ENCODE measurements around the gene RELA. TPM values are rescaled to one million over a fixed set of nuclear protein-coding genes. Genes with fewer than 3 reads are reported as not detected.

RELA gene
- total and polyA plus RNA-seq, 2 experiments from 2014 or later, result 38.4 to 67.8 TPM

- no peaks in the 10 kb centered on the region for H3K9me2 ChIP-seq (ENCODE audit: insufficient read depth)
- no peaks in the 10 kb centered on the region for H3K36me3 ChIP-seq (ENCODE audit: low read depth)
- peak overlapping the region; percentile 77 for H3K27ac ChIP-seq
- peak overlapping the region; percentile 85 for H3K4me3 ChIP-seq
- H3K79me2 ChIP-seq (ENCODE audit: insufficient read depth), result peaks cover 85% of the 10 kb centered on the region
- peak overlapping the region; percentile 88 for H3K9ac ChIP-seq
- H4K20me1 ChIP-seq (ENCODE audit: insufficient read depth), result no peaks in the 10 kb centered on the region
- peak overlapping the region; percentile 71 for H2AFZ ChIP-seq
- no peaks in the 10 kb centered on the region for H3K9me3 ChIP-seq (ENCODE audit: low read depth)
- in situ Hi-C loops (cut with MboI), result no loop called here
- peak; percentile 52 for DNase-seq
- 15 to 19% methylated on average over 35 to 40 of the region's 43 CpGs for WGBS, 2 experiments (ENCODE audit: low coverage in 1 of 2, low lambda C conversion rate in 2 of 2, missing lambda C conversion rate in 2 of 2)
- H3F3A ChIP-seq (ENCODE audit: insufficient read depth), result peaks cover 5% of the 10 kb centered on the region; the same call in 1 of the 2 replicates
- H3K4me2 ChIP-seq (ENCODE audit: unreplicated experiment), result peak overlapping the region; percentile 97
- H3K4me1 ChIP-seq (ENCODE audit: insufficient read depth), result peaks cover 31% of the 10 kb centered on the region
- no peak for TF ChIP-seq EZH2phosphoT487 (IDR thresholded peaks at IDR 0.05; ENCODE audit: insufficient read depth, low read depth)
- TF ChIP-seq EZH2 (IDR thresholded peaks at IDR 0.05; ENCODE audit: insufficient read depth, poor library complexity, severe bottlenecking), result no peak
- no peaks in the 10 kb centered on the region for H3K27me3 ChIP-seq (replicated peaks; ENCODE audit: insufficient read depth)
These were observed 49.4 kb downstream of the RELA start for GRCh38 chr11:65613091-65613928.

DNA sequence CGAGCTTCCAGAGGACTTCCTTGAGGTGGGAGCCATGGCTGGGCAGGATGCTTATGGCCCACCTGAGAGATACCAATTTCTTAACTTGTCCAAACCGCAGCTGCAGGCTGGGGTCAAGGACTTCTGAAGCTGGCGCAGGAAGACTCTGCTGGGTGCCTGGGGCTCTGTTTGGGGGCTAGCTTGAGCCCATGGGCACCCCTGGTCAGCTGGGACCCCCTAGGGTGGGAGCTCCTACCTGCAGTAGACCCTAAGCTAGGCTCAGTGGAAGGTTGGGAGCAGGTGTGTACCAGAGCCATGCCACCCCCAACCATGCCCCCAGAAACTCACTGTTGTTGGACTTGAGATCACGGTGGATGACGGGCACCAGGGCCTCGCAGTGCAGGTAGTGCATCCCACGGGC is 50.0 kb downstream of the RELA start:
- H3K9ac ChIP-seq, result peak overlapping the region; percentile 88
- no peak overlapping the region for H3K27ac ChIP-seq
- no peaks in the 10 kb centered on the region for H3K9me3 ChIP-seq (ENCODE audit: low read depth)
- no peaks in the 10 kb centered on the region for H3K9me2 ChIP-seq (ENCODE audit: insufficient read depth)
- in situ Hi-C loops (cut with MboI), result no loop called here
- H3K4me2 ChIP-seq (ENCODE audit: unreplicated experiment), result peak overlapping the region; percentile 97
- no peaks in the 10 kb centered on the region for H3K27me3 ChIP-seq (replicated peaks; ENCODE audit: insufficient read depth)
- no peaks in the 10 kb centered on the region for H3K36me3 ChIP-seq (ENCODE audit: low read depth)
- H3K4me1 ChIP-seq (ENCODE audit: insufficient read depth), result peaks cover 31% of the 10 kb centered on the region
- H3K79me2 ChIP-seq (ENCODE audit: insufficient read depth), result peaks cover 84% of the 10 kb centered on the region
- DNase-seq, result no peak
- WGBS, 2 experiments (ENCODE audit: low coverage in 1 of 2, low lambda C conversion rate in 2 of 2, missing lambda C conversion rate in 2 of 2), result 84 to 90% methylated on average over 7 of the region's 7 CpGs
- H3F3A ChIP-seq (ENCODE audit: insufficient read depth), result peaks cover 5% of the 10 kb centered on the region; the same call in 1 of the 2 replicates
- no peaks in the 10 kb centered on the region; the same call in 1 of the 2 replicates for H4K20me1 ChIP-seq (ENCODE audit: insufficient read depth)
- H3K4me3 ChIP-seq, result peak overlapping the region; percentile 85
- TF ChIP-seq EZH2phosphoT487 (IDR thresholded peaks at IDR 0.05; ENCODE audit: insufficient read depth, low read depth) (no peak), EZH2 (IDR thresholded peaks at IDR 0.05; ENCODE audit: insufficient read depth, poor library complexity, severe bottlenecking) (no peak)
- H2AFZ ChIP-seq, result no peak overlapping the region

- H3K27ac ChIP-seq, result no peak overlapping the region
- no peak overlapping the region for H2AFZ ChIP-seq
- peak; percentile 33 for DNase-seq
- peak overlapping the region; percentile 85 for H3K4me3 ChIP-seq
- H3K79me2 ChIP-seq (ENCODE audit: insufficient read depth), result peaks cover 77% of the 10 kb centered on the region
- H3K4me1 ChIP-seq (ENCODE audit: insufficient read depth), result peaks cover 29% of the 10 kb centered on the region
- H3K9ac ChIP-seq, result peak overlapping the region; percentile 33
- no peaks in the 10 kb centered on the region; the same call in 1 of the 2 replicates for H4K20me1 ChIP-seq (ENCODE audit: insufficient read depth)
- no peaks in the 10 kb centered on the region for H3K9me2 ChIP-seq (ENCODE audit: insufficient read depth)
- no peaks in the 10 kb centered on the region for H3K9me3 ChIP-seq (ENCODE audit: low read depth)
- 70 to 76% methylated on average over 9 to 12 of the region's 12 CpGs for WGBS, 2 experiments (ENCODE audit: low coverage in 1 of 2, low lambda C conversion rate in 2 of 2, missing lambda C conversion rate in 2 of 2)
- in situ Hi-C loops (cut with MboI), result no loop called here
- TF ChIP-seq EZH2 (IDR thresholded peaks at IDR 0.05; ENCODE audit: insufficient read depth, poor library complexity, severe bottlenecking), result no peak
- no peak for TF ChIP-seq EZH2phosphoT487 (IDR thresholded peaks at IDR 0.05; ENCODE audit: insufficient read depth, low read depth)
- no peaks in the 10 kb centered on the region for H3K27me3 ChIP-seq (replicated peaks; ENCODE audit: insufficient read depth)
- peak overlapping the region; percentile 97 for H3K4me2 ChIP-seq (ENCODE audit: unreplicated experiment)
- H3K36me3 ChIP-seq (ENCODE audit: low read depth), result no peaks in the 10 kb centered on the region
- peaks cover 5% of the 10 kb centered on the region; the same call in 1 of the 2 replicates for H3F3A ChIP-seq (ENCODE audit: insufficient read depth)
These were observed 50.7 kb downstream of the RELA start for GRCh38 chr11:65611758-65612603.

DNA sequence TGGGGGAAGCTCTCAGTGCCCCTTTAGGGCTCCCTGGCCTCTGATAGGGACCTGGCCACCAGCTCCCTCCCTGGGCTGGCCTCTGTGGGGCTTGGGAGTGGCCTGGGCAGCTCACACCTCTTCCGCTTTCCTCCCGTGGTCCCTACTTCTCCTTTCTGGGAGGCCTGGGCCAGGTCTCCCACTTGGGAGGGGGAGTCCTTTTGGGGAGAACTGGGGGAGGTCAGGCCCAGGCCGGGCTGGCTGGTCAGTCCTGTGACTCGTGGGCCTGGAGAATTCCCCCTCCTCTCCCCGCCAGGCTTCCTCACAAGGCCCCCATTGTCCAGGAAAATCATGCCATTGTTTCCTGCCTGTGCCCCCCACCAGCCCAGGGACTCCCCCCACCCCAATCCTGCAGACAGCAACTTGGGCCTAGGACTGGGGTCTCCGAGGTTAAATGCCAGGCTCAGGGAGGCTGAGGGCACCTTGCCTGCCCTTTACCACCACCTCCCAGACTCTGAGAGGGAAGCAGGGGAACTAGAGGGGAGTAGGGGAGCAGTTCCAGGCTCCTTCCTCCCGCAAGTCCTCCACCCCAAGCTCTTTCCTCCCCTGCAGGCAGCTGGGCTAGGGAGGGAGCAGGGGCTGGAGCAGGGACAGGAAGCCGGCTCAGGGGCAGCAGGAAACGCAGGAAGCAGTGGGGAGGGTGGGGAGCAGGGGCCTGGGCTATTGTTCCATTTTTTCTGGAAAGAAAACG is 51.5 kb downstream of the RELA start:
- Histone ChIP-seq H3K9me3 (ENCODE audit: low read depth) (no peaks in the 10 kb centered on the region), H3K27me3 (replicated peaks; ENCODE audit: insufficient read depth) (no peaks in the 10 kb centered on the region), H3F3A (ENCODE audit: insufficient read depth) (peaks cover 5% of the 10 kb centered on the region; the same call in 1 of the 2 replicates), H3K9me2 (ENCODE audit: insufficient read depth) (no peaks in the 10 kb centered on the region), H2AFZ (no peak overlapping the region), H3K4me3 (no peak overlapping the region), H3K36me3 (ENCODE audit: low read depth) (no peaks in the 10 kb centered on the region), H3K27ac (no peak overlapping the region), H3K4me2 (ENCODE audit: unreplicated experiment) (peak overlapping the region; percentile 97), H3K9ac (peak overlapping the region; percentile 33; the same call in 1 of the 2 replicates), H3K4me1 (ENCODE audit: insufficient read depth) (peaks cover 23% of the 10 kb centered on the region), H3K79me2 (ENCODE audit: insufficient read depth) (peaks cover 69% of the 10 kb centered on the region), H4K20me1 (ENCODE audit: insufficient read depth) (no peaks in the 10 kb centered on the region; the same call in 1 of the 2 replicates)
- TF ChIP-seq EZH2phosphoT487 (IDR thresholded peaks at IDR 0.05; ENCODE audit: insufficient read depth, low read depth) (no peak), EZH2 (IDR thresholded peaks at IDR 0.05; ENCODE audit: insufficient read depth, poor library complexity, severe bottlenecking) (no peak)
- DNase-seq, result no peak
- 60 to 66% methylated on average over 6 to 10 of the region's 10 CpGs for WGBS, 2 experiments (ENCODE audit: low coverage in 1 of 2, low lambda C conversion rate in 2 of 2, missing lambda C conversion rate in 2 of 2)
- in situ Hi-C loops (cut with MboI), result no loop called here

All from GM23248 (cell line).